Fibroblast of lung (primary cell): ENCODE data around the gene NDST3. TPM values are rescaled to one million over a fixed set of nuclear protein-coding genes. Genes with fewer than 3 reads are reported as not detected.

Experiments used
- DNase-seq, 2 donors: peaks; one replicate each; pipeline versions ENCODE4 v3.0.0 to v3.0.0-alpha.2; 2010; ENCODE audit warnings: low read depth in 2 of 2
- H2AFZ ChIP-seq: 2 replicates; pipeline ENCODE4 v1.5.1; 2012; ENCODE audit warnings: low read length, control low read depth, inconsistent platforms
- H3K27ac ChIP-seq: 2 replicates; pipeline ENCODE4 v1.5.1; 2011; ENCODE audit warnings: low read length, control low read depth; ENCODE audit not compliant: insufficient read depth
- H3K27me3 ChIP-seq: 2 replicates; pipeline ENCODE4 v1.5.1; 2011; ENCODE audit warnings: mild to moderate bottlenecking, low read length; ENCODE audit not compliant: control insufficient read depth, insufficient read depth
- H3K36me3 ChIP-seq: 2 replicates; pipeline ENCODE4 v1.5.1; 2011; ENCODE audit warnings: low read length; ENCODE audit not compliant: control insufficient read depth, insufficient read depth
- H3K4me1 ChIP-seq: 2 replicates; pipeline ENCODE4 v1.5.1; 2011; ENCODE audit warnings: low read length; ENCODE audit not compliant: control insufficient read depth, insufficient read depth; ENCODE audit errors: extremely low read depth
- H3K4me2 ChIP-seq: 2 replicates; pipeline ENCODE4 v1.5.1; 2011; ENCODE audit warnings: low read length, control low read depth; ENCODE audit not compliant: insufficient read depth; ENCODE audit errors: extremely low read depth
- H3K4me3 ChIP-seq, 4 experiments: fragments of 200-600 bp in 1 of 4; sonication (generic) in 1 of 4; replicated peaks in 1 of 4; 2 replicates each; pipeline ENCODE4 v1.5.1; 2011 to 2016; ENCODE audit warnings: low read length in 4 of 4, low read depth in 3 of 4, mild to moderate bottlenecking in 3 of 4, control low read depth in 2 of 4, inconsistent platforms in 1 of 4, mixed read lengths in 1 of 4; ENCODE audit not compliant: insufficient read depth in 1 of 4; ENCODE audit errors: control extremely low read depth in 1 of 4
- H3K79me2 ChIP-seq: 2 replicates; pipeline ENCODE4 v1.5.1; 2012; ENCODE audit warnings: mild to moderate bottlenecking, low read length, inconsistent platforms; ENCODE audit not compliant: control insufficient read depth, insufficient read depth
- H3K9ac ChIP-seq: 2 replicates; pipeline ENCODE4 v1.5.1; 2011; ENCODE audit warnings: mild to moderate bottlenecking, low read length, control low read depth; ENCODE audit not compliant: insufficient read depth
- H3K9me3 ChIP-seq: 2 replicates; pipeline ENCODE4 v1.5.1; 2012; ENCODE audit warnings: low read depth, low read length; ENCODE audit not compliant: control insufficient read depth, insufficient read depth
- H4K20me1 ChIP-seq: 2 replicates; pipeline ENCODE4 v1.5.1; 2011; ENCODE audit warnings: low read length; ENCODE audit not compliant: control insufficient read depth, insufficient read depth; ENCODE audit errors: extremely low read depth
- EZH2 ChIP-seq: IDR thresholded peaks from 2 replicates; pipeline ENCODE4 v1.5.1; 2012; ENCODE audit warnings: low read length, control low read depth, mild to moderate bottlenecking; ENCODE audit errors: missing control alignments
- polyA plus RNA-seq, 2 donors: library from polyadenylated mRNA; depleted of rRNA in 1 of 2; stranded (reverse) in 1 of 2; unstranded in 1 of 2; fragments of >200 nt; gene quantifications; 2 replicates each; pipeline ENCODE4 v1.2.1, GENCODE V29; 2011 to 2012; ENCODE audit warnings: missing spikeins in 1 of 2
- total RNA-seq: library from RNA; depleted of rRNA; stranded (reverse); fragments of >200 nt; gene quantifications from 2 replicates; pipeline ENCODE4 v1.2.1, GENCODE V29; 2014
- TF ChIP-seq, protein P1 (sequence below), 2 donors: IDR thresholded peaks in 1 of 2; conservative IDR thresholded peaks in 1 of 2; 1 replicate in 1 of 2; 2 replicates in 1 of 2; pipeline ENCODE4 v1.5.1; 2011 to 2012; ENCODE audit warnings: low read length in 2 of 2, control low read depth in 1 of 2, inconsistent platforms in 1 of 2, low read depth in 1 of 2, mild to moderate bottlenecking in 1 of 2

Gene NDST3
- total and polyA plus RNA-seq, 2 donors (not counting 1 experiment from before 2014, with no cell fraction given), result 0.16 TPM; not detected in 1

DNA sequence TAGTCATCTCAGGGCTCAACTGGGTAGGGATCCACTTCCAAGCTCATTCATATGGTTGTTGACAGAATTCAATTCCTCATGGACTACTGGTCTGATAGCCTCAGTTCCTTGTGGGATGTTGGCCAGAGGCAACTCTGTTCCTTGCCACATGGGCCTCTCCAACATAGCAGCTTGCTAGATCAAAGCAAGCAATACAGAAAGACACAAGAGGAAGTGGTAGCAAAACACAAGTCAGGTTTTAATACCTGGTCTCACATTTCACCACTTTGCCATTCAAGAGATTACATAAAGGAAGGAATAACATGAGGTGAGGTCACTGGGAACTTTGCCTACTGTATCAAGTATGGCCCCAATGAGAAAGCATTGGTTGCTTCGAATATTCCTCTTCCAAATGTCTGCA lies 239.4 kb downstream of the NDST3 start:
- no peak overlapping the region for H3K4me2 ChIP-seq
- H2AFZ ChIP-seq, result no peak overlapping the region
- H3K36me3 ChIP-seq, result no peaks in the 10 kb centered on the region
- no peak for DNase-seq
- H3K4me1 ChIP-seq, result no peaks in the 10 kb centered on the region
- H3K27me3 ChIP-seq, result no peaks in the 10 kb centered on the region
- TF ChIP-seq, protein P1, sequence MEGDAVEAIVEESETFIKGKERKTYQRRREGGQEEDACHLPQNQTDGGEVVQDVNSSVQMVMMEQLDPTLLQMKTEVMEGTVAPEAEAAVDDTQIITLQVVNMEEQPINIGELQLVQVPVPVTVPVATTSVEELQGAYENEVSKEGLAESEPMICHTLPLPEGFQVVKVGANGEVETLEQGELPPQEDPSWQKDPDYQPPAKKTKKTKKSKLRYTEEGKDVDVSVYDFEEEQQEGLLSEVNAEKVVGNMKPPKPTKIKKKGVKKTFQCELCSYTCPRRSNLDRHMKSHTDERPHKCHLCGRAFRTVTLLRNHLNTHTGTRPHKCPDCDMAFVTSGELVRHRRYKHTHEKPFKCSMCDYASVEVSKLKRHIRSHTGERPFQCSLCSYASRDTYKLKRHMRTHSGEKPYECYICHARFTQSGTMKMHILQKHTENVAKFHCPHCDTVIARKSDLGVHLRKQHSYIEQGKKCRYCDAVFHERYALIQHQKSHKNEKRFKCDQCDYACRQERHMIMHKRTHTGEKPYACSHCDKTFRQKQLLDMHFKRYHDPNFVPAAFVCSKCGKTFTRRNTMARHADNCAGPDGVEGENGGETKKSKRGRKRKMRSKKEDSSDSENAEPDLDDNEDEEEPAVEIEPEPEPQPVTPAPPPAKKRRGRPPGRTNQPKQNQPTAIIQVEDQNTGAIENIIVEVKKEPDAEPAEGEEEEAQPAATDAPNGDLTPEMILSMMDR (conservative IDR thresholded peaks at IDR 0.05 in 1 of 2, IDR thresholded peaks at IDR 0.05 in 1 of 2; ENCODE audit: low read depth in 1 of 2, low read length in 2 of 2), result no peak
- no peak for TF ChIP-seq EZH2
- no peaks in the 10 kb centered on the region for H3K9me3 ChIP-seq
- no peaks in the 10 kb centered on the region for H4K20me1 ChIP-seq
- no peak overlapping the region for H3K27ac ChIP-seq
- peaks cover 3% of the 10 kb centered on the region for H3K79me2 ChIP-seq
- H3K9ac ChIP-seq, result no peak overlapping the region
- H3K4me3 ChIP-seq, result no peak overlapping the region

DNA sequence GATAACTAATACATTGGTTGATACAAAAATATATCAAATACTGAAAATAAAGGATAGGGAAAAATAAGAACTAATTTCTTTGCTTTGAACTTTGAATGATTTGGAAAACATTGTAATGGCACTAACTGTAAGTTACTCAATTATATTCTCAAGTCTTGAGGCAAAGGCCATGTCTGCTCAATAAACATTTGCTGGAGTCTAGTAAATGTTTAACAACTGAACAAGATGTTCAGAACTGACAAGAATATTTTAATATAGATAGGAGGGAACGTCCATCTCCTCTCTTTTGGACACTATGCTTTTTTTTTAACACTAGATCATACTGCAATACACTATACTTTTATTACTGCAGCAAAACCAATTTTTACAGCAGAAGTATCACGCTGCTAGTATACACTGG lies 242.3 kb downstream of the NDST3 start:
- Histone ChIP-seq H3K9me3 (no peaks in the 10 kb centered on the region), H3K36me3 (peaks cover 1% of the 10 kb centered on the region), H3K27ac (no peak overlapping the region), H4K20me1 (no peaks in the 10 kb centered on the region), H3K4me2 (no peak overlapping the region), H2AFZ (no peak overlapping the region), H3K4me3 (no peak overlapping the region), H3K9ac (no peak overlapping the region), H3K4me1 (no peaks in the 10 kb centered on the region), H3K79me2 (peaks cover 23% of the 10 kb centered on the region), H3K27me3 (no peaks in the 10 kb centered on the region)
- TF ChIP-seq EZH2, result no peak
- TF ChIP-seq, protein P1 (conservative IDR thresholded peaks at IDR 0.05 in 1 of 2, IDR thresholded peaks at IDR 0.05 in 1 of 2; ENCODE audit: low read depth in 1 of 2, low read length in 2 of 2), result no peak
- DNase-seq, result no peak

DNA sequence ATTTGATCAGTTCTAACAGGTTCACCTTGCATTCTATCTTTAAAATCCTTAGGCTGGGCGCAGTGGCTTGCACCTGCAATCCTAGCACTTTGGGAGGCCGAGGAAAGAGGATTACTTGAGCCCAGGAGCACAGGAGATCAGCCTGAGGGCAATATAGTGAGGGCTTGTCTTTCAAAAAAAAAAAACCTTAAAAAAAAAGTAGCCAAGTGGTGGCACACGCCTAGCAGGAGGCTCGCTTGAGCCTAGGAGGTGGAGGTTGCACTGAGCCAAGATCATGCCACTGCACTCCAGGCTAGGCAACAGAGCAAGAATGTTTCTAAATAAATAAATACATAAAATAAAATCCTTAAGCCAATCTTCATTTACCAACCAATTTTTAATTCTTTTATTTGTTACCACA lies 243.0 kb downstream of the NDST3 start:
- Histone ChIP-seq H3K36me3 (peaks cover 1% of the 10 kb centered on the region), H2AFZ (no peak overlapping the region), H3K79me2 (peaks cover 23% of the 10 kb centered on the region), H3K27ac (no peak overlapping the region), H3K4me1 (no peaks in the 10 kb centered on the region), H3K4me2 (no peak overlapping the region), H3K27me3 (no peaks in the 10 kb centered on the region), H3K4me3 (no peak overlapping the region), H3K9me3 (no peaks in the 10 kb centered on the region), H4K20me1 (no peaks in the 10 kb centered on the region), H3K9ac (no peak overlapping the region)
- no peak for TF ChIP-seq EZH2
- TF ChIP-seq, protein P1 (conservative IDR thresholded peaks at IDR 0.05 in 1 of 2, IDR thresholded peaks at IDR 0.05 in 1 of 2; ENCODE audit: low read depth in 1 of 2, low read length in 2 of 2), result no peak
- no peak for DNase-seq
